ENCODE results near the gene FSTL4.

FSTL4 gene

GRCh38 chr5:133612249-133612860 lies at the start of gene FSTL4:
TSS of gene FSTL4 (minus strand) at chr5:133612541.
- TF ChIP-seq EZH2 (optimal IDR thresholded peaks at IDR 0.05; ENCODE audit: low read depth, low read length) (no peak), EZH2phosphoT487 (IDR thresholded peaks at IDR 0.05; ENCODE audit: low read length) (no peak), CTCF (IDR thresholded peaks at IDR 0.05; ENCODE audit: low read length) (no peak)
- H3K9ac ChIP-seq (ENCODE audit: low read length): no peak within 1 kb of the TSS
- H3K9me3 ChIP-seq (replicated peaks; ENCODE audit: insufficient read depth, low read length): no peaks in the 10 kb centered on the region
- peak within 1 kb of the TSS; percentile 33 for H2AFZ ChIP-seq (ENCODE audit: low read length)
- H3K4me3 ChIP-seq (ENCODE audit: low read length): peak within 1 kb of the TSS; percentile 51
- peaks cover 5% of the 10 kb centered on the region; the same call in 1 of the 2 replicates for H3K4me1 ChIP-seq (ENCODE audit: low read length)
- no peaks in the 10 kb centered on the region for H3K9me2 ChIP-seq (replicated peaks; ENCODE audit: insufficient read depth, low read length)
- peaks cover 6% of the 10 kb centered on the region; the same call in 1 of the 2 replicates for H3F3A ChIP-seq (ENCODE audit: insufficient read depth, low read length)
- 0 out of 2 replicates have a peak, but pooled peaks cover 4% of the 10 kb centered on the region for H3K27me3 ChIP-seq (replicated peaks; ENCODE audit: insufficient read depth, low read length)
- H3K27ac ChIP-seq (ENCODE audit: low read length): no peak within 1 kb of the TSS
- no peaks in the 10 kb centered on the region for H3K36me3 ChIP-seq (replicated peaks; ENCODE audit: insufficient read depth, low read length)
- H4K20me1 ChIP-seq (ENCODE audit: insufficient read depth, low read length): no peaks in the 10 kb centered on the region
- DNase-seq: peak; percentile 72
- peak within 1 kb of the TSS; percentile 94 for H3K4me2 ChIP-seq (ENCODE audit: low read depth, low read length)
- H3K79me2 ChIP-seq (ENCODE audit: low read length): no peaks in the 10 kb centered on the region

- TF ChIP-seq EZH2 (optimal IDR thresholded peaks at IDR 0.05; ENCODE audit: low read depth, low read length): no peak
- TF ChIP-seq CTCF (IDR thresholded peaks at IDR 0.05; ENCODE audit: low read length): no peak
- no peak for TF ChIP-seq EZH2phosphoT487 (IDR thresholded peaks at IDR 0.05; ENCODE audit: low read length)
- DNase-seq: no peak
Observed at GRCh38 chr5:133661389-133661788, 49.0 kb upstream of the FSTL4 start.

GRCh38 chr5:133658327-133658726 lies 46.0 kb upstream of the FSTL4 start:
- Histone ChIP-seq H3F3A (ENCODE audit: insufficient read depth, low read length) (no peaks in the 10 kb centered on the region), H3K4me1 (ENCODE audit: low read length) (no peaks in the 10 kb centered on the region), H3K27me3 (replicated peaks; ENCODE audit: insufficient read depth, low read length) (no peaks in the 10 kb centered on the region), H3K9me3 (replicated peaks; ENCODE audit: insufficient read depth, low read length) (no peaks in the 10 kb centered on the region), H3K36me3 (replicated peaks; ENCODE audit: insufficient read depth, low read length) (no peaks in the 10 kb centered on the region), H3K4me2 (ENCODE audit: low read depth, low read length) (no peak overlapping the region), H3K9me2 (replicated peaks; ENCODE audit: insufficient read depth, low read length) (no peaks in the 10 kb centered on the region), H3K79me2 (ENCODE audit: low read length) (no peaks in the 10 kb centered on the region), H4K20me1 (ENCODE audit: insufficient read depth, low read length) (no peaks in the 10 kb centered on the region), H2AFZ (ENCODE audit: low read length) (no peak overlapping the region), H3K27ac (ENCODE audit: low read length) (no peak overlapping the region), H3K4me3 (ENCODE audit: low read length) (no peak overlapping the region), H3K9ac (ENCODE audit: low read length) (no peak overlapping the region)
- no peak for TF ChIP-seq EZH2 (optimal IDR thresholded peaks at IDR 0.05; ENCODE audit: low read depth, low read length)
- no peak for TF ChIP-seq EZH2phosphoT487 (IDR thresholded peaks at IDR 0.05; ENCODE audit: low read length)
- no peak for TF ChIP-seq CTCF (IDR thresholded peaks at IDR 0.05; ENCODE audit: low read length)
- no peak for DNase-seq

More at GRCh38 chr5:133661389-133661788, 49.0 kb upstream of the FSTL4 start:
- no peaks in the 10 kb centered on the region for H3K9me2 ChIP-seq (replicated peaks; ENCODE audit: insufficient read depth, low read length)
- no peaks in the 10 kb centered on the region for H3K36me3 ChIP-seq (replicated peaks; ENCODE audit: insufficient read depth, low read length)
- no peaks in the 10 kb centered on the region for H3K27me3 ChIP-seq (replicated peaks; ENCODE audit: insufficient read depth, low read length)
- H3K9ac ChIP-seq (ENCODE audit: low read length): no peak overlapping the region
- H3K9me3 ChIP-seq (replicated peaks; ENCODE audit: insufficient read depth, low read length): no peaks in the 10 kb centered on the region
- no peak overlapping the region for H3K27ac ChIP-seq (ENCODE audit: low read length)
- H4K20me1 ChIP-seq (ENCODE audit: insufficient read depth, low read length): no peaks in the 10 kb centered on the region
- H3K4me1 ChIP-seq (ENCODE audit: low read length): no peaks in the 10 kb centered on the region
- H3F3A ChIP-seq (ENCODE audit: insufficient read depth, low read length): no peaks in the 10 kb centered on the region
- no peak overlapping the region for H2AFZ ChIP-seq (ENCODE audit: low read length)
- no peak overlapping the region for H3K4me3 ChIP-seq (ENCODE audit: low read length)
- H3K4me2 ChIP-seq (ENCODE audit: low read depth, low read length): no peak overlapping the region
- H3K79me2 ChIP-seq (ENCODE audit: low read length): no peaks in the 10 kb centered on the region
